ENCODE results near the gene SCN10A.

The SCN10A gene

GRCh38 chr3:38823186-38823585 lies 7.2 kb upstream of the SCN10A start:
- H3K36me3 ChIP-seq (ENCODE audit: low read length) = no peaks in the 10 kb centered on the region
- no peak overlapping the region for H2AFZ ChIP-seq (ENCODE audit: low read depth, low read length, severe bottlenecking)
- no peak for TF ChIP-seq EZH2phosphoT487 (conservative IDR thresholded peaks at IDR 0.05; ENCODE audit: low read length)
- TF ChIP-seq, protein P1, sequence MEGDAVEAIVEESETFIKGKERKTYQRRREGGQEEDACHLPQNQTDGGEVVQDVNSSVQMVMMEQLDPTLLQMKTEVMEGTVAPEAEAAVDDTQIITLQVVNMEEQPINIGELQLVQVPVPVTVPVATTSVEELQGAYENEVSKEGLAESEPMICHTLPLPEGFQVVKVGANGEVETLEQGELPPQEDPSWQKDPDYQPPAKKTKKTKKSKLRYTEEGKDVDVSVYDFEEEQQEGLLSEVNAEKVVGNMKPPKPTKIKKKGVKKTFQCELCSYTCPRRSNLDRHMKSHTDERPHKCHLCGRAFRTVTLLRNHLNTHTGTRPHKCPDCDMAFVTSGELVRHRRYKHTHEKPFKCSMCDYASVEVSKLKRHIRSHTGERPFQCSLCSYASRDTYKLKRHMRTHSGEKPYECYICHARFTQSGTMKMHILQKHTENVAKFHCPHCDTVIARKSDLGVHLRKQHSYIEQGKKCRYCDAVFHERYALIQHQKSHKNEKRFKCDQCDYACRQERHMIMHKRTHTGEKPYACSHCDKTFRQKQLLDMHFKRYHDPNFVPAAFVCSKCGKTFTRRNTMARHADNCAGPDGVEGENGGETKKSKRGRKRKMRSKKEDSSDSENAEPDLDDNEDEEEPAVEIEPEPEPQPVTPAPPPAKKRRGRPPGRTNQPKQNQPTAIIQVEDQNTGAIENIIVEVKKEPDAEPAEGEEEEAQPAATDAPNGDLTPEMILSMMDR (IDR thresholded peaks at IDR 0.05; ENCODE audit: insufficient read depth, low read length, poor library complexity, severe bottlenecking) = no peak
- H3K27ac ChIP-seq (ENCODE audit: low read depth, low read length) = no peak overlapping the region
- no peak overlapping the region for H3K9ac ChIP-seq (ENCODE audit: low read length)
- H3K4me3 ChIP-seq (ENCODE audit: insufficient read depth, low read length, poor library complexity, severe bottlenecking) = no peak overlapping the region
- no peaks in the 10 kb centered on the region for H3K27me3 ChIP-seq (ENCODE audit: low read length)
- H4K20me1 ChIP-seq (ENCODE audit: low read depth, low read length) = no peaks in the 10 kb centered on the region
- H3K9me2 ChIP-seq (replicated peaks; ENCODE audit: insufficient read depth, low read length) = no peaks in the 10 kb centered on the region
- no peaks in the 10 kb centered on the region for H3F3A ChIP-seq (ENCODE audit: insufficient read depth)
- no peaks in the 10 kb centered on the region for H3K9me3 ChIP-seq (ENCODE audit: insufficient read depth, low read length)
- no peak overlapping the region for H3K4me2 ChIP-seq (ENCODE audit: low read depth, low read length, poor library complexity, severe bottlenecking)
- no peaks in the 10 kb centered on the region for H3K79me2 ChIP-seq (ENCODE audit: insufficient read depth, low read length)

- Histone ChIP-seq H3K4me3 (ENCODE audit: insufficient read depth, low read length, poor library complexity, severe bottlenecking) (no peak overlapping the region), H3K79me2 (ENCODE audit: insufficient read depth, low read length) (no peaks in the 10 kb centered on the region), H3F3A (ENCODE audit: insufficient read depth) (no peaks in the 10 kb centered on the region), H3K9me2 (replicated peaks; ENCODE audit: insufficient read depth, low read length) (no peaks in the 10 kb centered on the region), H3K9ac (ENCODE audit: low read length) (no peak overlapping the region), H3K4me2 (ENCODE audit: low read depth, low read length, poor library complexity, severe bottlenecking) (no peak overlapping the region), H3K9me3 (ENCODE audit: insufficient read depth, low read length) (no peaks in the 10 kb centered on the region), H2AFZ (ENCODE audit: low read depth, low read length, severe bottlenecking) (no peak overlapping the region), H4K20me1 (ENCODE audit: low read depth, low read length) (no peaks in the 10 kb centered on the region), H3K27me3 (ENCODE audit: low read length) (no peaks in the 10 kb centered on the region), H3K36me3 (ENCODE audit: low read length) (no peaks in the 10 kb centered on the region), H3K27ac (ENCODE audit: low read depth, low read length) (no peak overlapping the region)
- no peak for TF ChIP-seq EZH2phosphoT487 (conservative IDR thresholded peaks at IDR 0.05; ENCODE audit: low read length)
- TF ChIP-seq, protein P1 (IDR thresholded peaks at IDR 0.05; ENCODE audit: insufficient read depth, low read length, poor library complexity, severe bottlenecking) = no peak
These were observed 4.2 kb downstream of the SCN10A start for GRCh38 chr3:38811822-38812221.

DNA sequence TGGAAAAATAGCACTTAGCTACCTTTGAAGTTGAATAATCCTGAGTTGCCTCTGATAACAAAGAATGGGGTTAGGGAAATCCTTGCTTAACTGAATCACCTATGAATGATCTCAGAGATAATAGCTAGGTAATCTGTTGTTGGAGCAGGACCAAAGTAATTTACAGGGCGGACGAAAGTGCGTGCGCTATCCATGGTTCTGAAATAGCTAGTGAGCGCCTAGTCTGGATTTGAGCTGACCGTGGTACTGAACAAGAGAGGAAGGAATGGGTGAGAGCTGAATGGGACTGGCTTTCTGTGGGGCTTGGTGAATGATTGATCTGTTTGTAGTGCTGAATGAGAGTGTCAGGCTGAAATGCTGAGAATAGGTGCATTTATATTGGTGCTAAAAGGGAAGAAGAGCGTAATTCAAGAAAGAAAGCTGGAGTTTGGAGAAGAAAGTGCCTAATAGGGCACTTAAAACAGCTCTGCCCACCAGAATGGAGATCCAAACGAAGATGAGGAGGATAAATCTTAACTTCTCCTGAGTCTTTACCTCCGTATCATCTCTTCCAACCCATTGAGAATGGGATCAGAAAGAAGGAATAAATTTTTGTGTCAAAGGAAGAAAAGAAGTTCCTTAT lies 10.1 kb downstream of the SCN10A start:
- Histone ChIP-seq H3K4me3 (ENCODE audit: insufficient read depth, low read length, poor library complexity, severe bottlenecking) (no peak overlapping the region), H3K27me3 (ENCODE audit: low read length) (no peaks in the 10 kb centered on the region), H3K27ac (ENCODE audit: low read depth, low read length) (no peak overlapping the region), H3F3A (ENCODE audit: insufficient read depth) (no peaks in the 10 kb centered on the region), H4K20me1 (ENCODE audit: low read depth, low read length) (no peaks in the 10 kb centered on the region), H3K9ac (ENCODE audit: low read length) (no peak overlapping the region), H3K79me2 (ENCODE audit: insufficient read depth, low read length) (no peaks in the 10 kb centered on the region), H3K4me2 (ENCODE audit: low read depth, low read length, poor library complexity, severe bottlenecking) (no peak overlapping the region), H3K9me2 (replicated peaks; ENCODE audit: insufficient read depth, low read length) (no peaks in the 10 kb centered on the region), H3K36me3 (ENCODE audit: low read length) (no peaks in the 10 kb centered on the region), H3K9me3 (ENCODE audit: insufficient read depth, low read length) (no peaks in the 10 kb centered on the region), H2AFZ (ENCODE audit: low read depth, low read length, severe bottlenecking) (no peak overlapping the region)
- TF ChIP-seq, protein P1 (IDR thresholded peaks at IDR 0.05; ENCODE audit: insufficient read depth, low read length, poor library complexity, severe bottlenecking) = no peak
- no peak for TF ChIP-seq EZH2phosphoT487 (conservative IDR thresholded peaks at IDR 0.05; ENCODE audit: low read length)
